ENCODE results near the gene FAT3. TPM values are rescaled to one million over a fixed set of nuclear protein-coding genes. Genes with fewer than 3 reads are reported as not detected.

FAT3 gene
- total RNA-seq, 4 donors from 2014 or later = 14.8 to 90.1 (median 48.5) TPM

DNA sequence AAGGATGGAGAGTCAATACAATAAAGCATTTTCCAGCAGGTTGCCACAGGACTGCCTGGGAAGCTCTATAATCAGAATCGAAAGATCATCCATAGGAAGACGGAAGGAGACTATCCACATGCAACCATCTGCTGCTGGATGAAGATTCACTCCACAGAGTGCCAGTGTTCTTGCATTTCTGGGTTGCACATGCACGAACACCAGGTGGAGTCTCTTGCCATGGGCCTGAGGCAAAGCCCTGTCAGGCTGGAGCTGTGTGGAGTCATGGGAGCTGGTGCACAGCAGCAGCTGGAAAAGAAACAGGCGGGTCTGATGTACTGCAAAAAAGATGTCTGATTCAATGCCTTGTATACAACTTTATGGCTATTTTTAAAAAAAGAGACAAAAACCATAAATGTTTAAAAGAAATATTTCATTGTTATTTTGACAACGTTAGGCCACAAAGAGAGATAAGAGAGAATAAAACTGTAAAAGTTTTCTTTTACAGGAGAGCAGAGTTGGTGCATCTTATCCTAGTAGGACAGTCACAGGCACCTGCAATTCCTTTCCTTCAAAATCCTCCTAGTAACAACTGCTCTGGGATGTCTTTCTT lies 12.9 kb upstream of the FAT3 start:
- WGBS, 2 donors (ENCODE audit: low coverage in 1 of 2) = 43 to 44% methylated on average over 4 to 5 of the region's 5 CpGs
- Histone ChIP-seq H3K36me3 (no peaks in the 10 kb centered on the region), H3K9me3 (no peaks in the 10 kb centered on the region), H3K27ac (no peak overlapping the region), H3K4me3 (no peak overlapping the region), H3K27me3 (no peaks in the 10 kb centered on the region), H3K4me1 (peaks cover 0 to 14% (median 0%) of the 10 kb centered on the region in 3 donors)
- ATAC-seq = no peak
- TF ChIP-seq EP300 (IDR thresholded peaks at IDR 0.05) = no peak
- TF ChIP-seq CTCF (IDR thresholded peaks at IDR 0.05) = peak; percentile 23 to 59 (median 50)

- Histone ChIP-seq H3K27ac (no peak overlapping the region), H3K36me3 (no peaks in the 10 kb centered on the region), H3K27me3 (no peaks in the 10 kb centered on the region), H3K4me1 (peaks cover 0 to 14% (median 0%) of the 10 kb centered on the region in 3 donors), H3K4me3 (no peak overlapping the region), H3K9me3 (no peaks in the 10 kb centered on the region)
- WGBS, 2 donors (ENCODE audit: low coverage in 1 of 2) = 13 to 30% methylated on average over 1 of the region's 1 CpG
- ATAC-seq = no peak
- TF ChIP-seq POLR2AphosphoS5 (IDR thresholded peaks at IDR 0.05) (no peak), EP300 (IDR thresholded peaks at IDR 0.05) (no peak), POLR2A (IDR thresholded peaks at IDR 0.05) (no peak), CTCF (IDR thresholded peaks at IDR 0.05) (no peak)
Observed at GRCh38 chr11:92212530-92212929, 12.1 kb upstream of the FAT3 start.

DNA sequence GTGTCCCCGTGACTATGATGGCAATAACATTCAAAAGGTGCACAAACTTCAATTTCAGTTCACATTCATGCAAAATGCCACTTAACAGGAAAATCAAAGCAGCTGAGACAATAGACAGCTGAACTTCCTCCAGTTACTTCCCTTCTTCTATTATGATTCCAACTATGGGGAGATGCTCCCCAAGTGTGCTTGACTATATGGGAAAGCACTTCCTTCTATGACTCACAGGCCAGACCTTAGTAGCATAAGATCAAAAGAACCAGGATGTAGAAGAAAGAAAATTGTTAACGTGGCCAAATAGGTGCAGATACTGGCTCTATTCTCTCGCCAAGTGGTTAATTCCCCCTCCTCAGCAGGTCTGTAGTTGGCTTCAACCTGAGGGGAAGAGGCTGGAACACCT lies 7.8 kb upstream of the FAT3 start:
- Histone ChIP-seq H3K4me1 (peaks cover 0 to 9% (median 0%) of the 10 kb centered on the region in 3 donors), H3K4me3 (no peak overlapping the region), H3K9me3 (no peaks in the 10 kb centered on the region), H3K27me3 (peaks cover 11% of the 10 kb centered on the region), H3K27ac (no peak overlapping the region), H3K36me3 (no peaks in the 10 kb centered on the region)
- TF ChIP-seq CTCF (IDR thresholded peaks at IDR 0.05) (no peak), EP300 (IDR thresholded peaks at IDR 0.05) (no peak), POLR2A (IDR thresholded peaks at IDR 0.05) (no peak), POLR2AphosphoS5 (IDR thresholded peaks at IDR 0.05) (no peak)
- WGBS, 2 donors (ENCODE audit: low coverage in 1 of 2) = 53 to 79% methylated on average over 2 to 3 of the region's 3 CpGs
- no peak for ATAC-seq

DNA sequence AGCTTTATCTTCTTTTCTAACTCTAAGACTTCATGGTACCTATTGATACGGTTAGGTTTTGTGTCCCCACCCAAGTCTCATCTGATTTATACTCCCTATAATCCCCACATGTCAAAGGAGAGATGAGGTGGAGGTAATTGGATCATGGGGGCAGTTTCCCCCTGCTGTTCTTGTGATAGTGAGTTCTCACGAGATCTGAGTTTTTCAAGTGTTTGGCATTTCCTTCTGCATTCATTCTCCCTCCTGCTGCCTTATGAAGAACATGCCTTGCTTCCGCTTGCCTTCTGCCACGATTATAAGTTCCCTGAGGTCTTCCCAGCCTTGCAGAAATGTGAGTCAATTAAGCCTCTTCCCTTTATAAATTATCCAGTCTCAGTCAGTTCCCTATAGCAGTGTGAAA lies 5.1 kb upstream of the FAT3 start:
- H3K4me1 ChIP-seq = peaks cover 0 to 7% (median 0%) of the 10 kb centered on the region in 3 donors
- 72 to 73% methylated on average over 2 to 4 of the region's 4 CpGs for WGBS, 2 donors (ENCODE audit: low coverage in 1 of 2)
- H3K9me3 ChIP-seq = no peaks in the 10 kb centered on the region
- no peak overlapping the region for H3K4me3 ChIP-seq
- no peak for TF ChIP-seq POLR2AphosphoS5 (IDR thresholded peaks at IDR 0.05)
- TF ChIP-seq CTCF (IDR thresholded peaks at IDR 0.05) = no peak
- no peak for TF ChIP-seq EP300 (IDR thresholded peaks at IDR 0.05)
- no peak for TF ChIP-seq POLR2A (IDR thresholded peaks at IDR 0.05)
- H3K27ac ChIP-seq = no peak overlapping the region
- H3K27me3 ChIP-seq = peaks cover 37% of the 10 kb centered on the region
- ATAC-seq = no peak
- H3K36me3 ChIP-seq = no peaks in the 10 kb centered on the region

DNA sequence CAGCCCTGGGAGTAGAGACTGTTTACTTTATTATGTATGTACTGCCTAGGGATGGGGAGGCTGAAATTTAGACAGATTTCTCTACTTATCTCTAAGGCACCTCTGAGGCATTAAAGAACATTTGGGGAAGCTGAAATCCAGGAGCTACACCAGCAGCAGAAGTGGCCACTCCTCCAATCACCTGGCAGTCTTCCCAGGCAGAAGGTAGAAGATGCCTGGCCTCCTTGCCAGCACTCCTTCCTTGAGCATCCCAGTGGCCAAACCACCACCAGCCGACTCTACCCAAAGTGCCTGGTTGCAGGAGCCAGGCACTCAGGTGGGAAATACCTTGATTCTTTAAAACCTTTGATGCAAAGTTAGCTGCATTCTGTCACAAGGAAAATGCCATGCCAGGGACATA lies 1.9 kb upstream of the FAT3 start:
- 78 to 89% methylated on average over 1 of the region's 1 CpG for WGBS, 2 donors (ENCODE audit: low coverage in 1 of 2)
- no peak for TF ChIP-seq POLR2AphosphoS5 (IDR thresholded peaks at IDR 0.05)
- no peak for TF ChIP-seq EP300 (IDR thresholded peaks at IDR 0.05)
- TF ChIP-seq CTCF (IDR thresholded peaks at IDR 0.05) = no peak
- TF ChIP-seq POLR2A (IDR thresholded peaks at IDR 0.05) = no peak
- Histone ChIP-seq H3K4me3 (no peak overlapping the region), H3K36me3 (no peaks in the 10 kb centered on the region), H3K27me3 (peaks cover 66% of the 10 kb centered on the region), H3K9me3 (no peaks in the 10 kb centered on the region), H3K27ac (no peak overlapping the region), H3K4me1 (peaks cover 0 to 39% (median 9%) of the 10 kb centered on the region in 3 donors)
- ATAC-seq = no peak
